Panc1 (cell line): ENCODE data around the gene SH3GLB1. TPM values are rescaled to one million over a fixed set of nuclear protein-coding genes. Genes with fewer than 3 reads are reported as not detected.

Experiments used
- ATAC-seq: fragments of 200-7000 bp; cut with Tn5 transposase; 2 replicates; pipeline ENCODE4 v1.9.1; 2020; ENCODE audit warnings: mild to moderate bottlenecking, moderate library complexity
- BruUV-seq: library from RNA; stranded (reverse); fragments of 400-500 nt; replicated peaks from 2 replicates; lab custom pipeline; 2021; lab: Mats Ljungman, UMichigan
- CTCF ChIA-PET: fragments of 300-600 bp; sonication (Branson Sonifier 250); formaldehyde crosslinking; loops from one replicate; lab custom pipeline; 2022; ENCODE audit warnings: antibody characterized with exemption; lab: Charles Lee
- POLR2A ChIA-PET: fragments of 300-600 bp; sonication (Branson Sonifier 250); formaldehyde crosslinking; loops from one replicate; lab custom pipeline; 2022; ENCODE audit warnings: antibody characterized with exemption; lab: Charles Lee
- DNase-seq: peaks from one replicate; pipeline ENCODE4 v3.0.0-alpha.2; 2010; ENCODE audit warnings: low read depth, low spot score
- H3K27ac ChIP-seq: 2 replicates; pipeline ENCODE4 v1.5.1; 2011; ENCODE audit warnings: mild to moderate bottlenecking, low read length, inconsistent platforms
- H3K27me3 ChIP-seq: fragments of 200-500 bp; sonication (Bioruptor generic); 2 replicates; pipeline ENCODE4 v1.6.0; 2014; ENCODE audit warnings: low read length, inconsistent platforms; ENCODE audit not compliant: control insufficient read depth, insufficient read depth
- H3K36me3 ChIP-seq: fragments of 200-500 bp; sonication (Bioruptor generic); 2 replicates; pipeline ENCODE4 v1.5.1; 2014; ENCODE audit warnings: inconsistent platforms, mild to moderate bottlenecking, low read length, moderate library complexity; ENCODE audit not compliant: control insufficient read depth, insufficient read depth
- H3K4me1 ChIP-seq: 2 replicates; pipeline ENCODE4 v1.5.1; 2011; ENCODE audit warnings: inconsistent platforms, mild to moderate bottlenecking, low read length, moderate library complexity; ENCODE audit not compliant: control insufficient read depth, insufficient read depth
- H3K4me3 ChIP-seq, 2 experiments: 2 replicates each; pipeline ENCODE4 v1.5.1; 2011 to 2012; ENCODE audit warnings: low read depth in 2 of 2, low read length in 2 of 2, mild to moderate bottlenecking in 2 of 2, inconsistent platforms in 1 of 2, moderate library complexity in 1 of 2
- H3K9me3 ChIP-seq: fragments of 200-500 bp; sonication (Bioruptor generic); 2 replicates; pipeline ENCODE4 v1.5.1; 2014; ENCODE audit warnings: low read depth, mild to moderate bottlenecking, inconsistent platforms, low read length, moderate library complexity; ENCODE audit not compliant: control insufficient read depth, insufficient read depth
- POLR2AphosphoS5 ChIP-seq: IDR thresholded peaks from 2 replicates; pipeline ENCODE4 v1.6.1; 2012; ENCODE audit warnings: mild to moderate bottlenecking, low read depth, low read length, moderate library complexity
- REST ChIP-seq, 2 experiments: IDR thresholded peaks; 2 replicates each; pipeline ENCODE4 v1.6.1; 2011 to 2012; ENCODE audit warnings: low read depth in 2 of 2, control low read depth in 1 of 2, low read length in 1 of 2, mild to moderate bottlenecking in 1 of 2, moderate library complexity in 1 of 2; ENCODE audit not compliant: insufficient read depth in 1 of 2
- SIN3A ChIP-seq: IDR thresholded peaks from 2 replicates; pipeline ENCODE4 v1.6.1; 2012; ENCODE audit warnings: low read depth, mild to moderate bottlenecking, low read length, moderate library complexity, borderline replicate concordance; ENCODE audit not compliant: insufficient read depth
- TCF7L2 ChIP-seq: IDR thresholded peaks from 2 replicates; pipeline ENCODE4 v1.6.1; 2011; ENCODE audit warnings: mild to moderate bottlenecking, low read depth, low read length, inconsistent platforms
- in situ Hi-C: cut with HindIII; loops from 2 replicates; pipeline ENCODE4 v1.10.0; 2016; ENCODE audit warnings: low sequenced_read_pairs, low pct_unique_long_range_greater_than_20kb
- intact Hi-C: fragments of 100-400 bp; cut with micrococcal nuclease; formaldehyde crosslinking; loops from one replicate; pipeline ENCODE4 v1.10.0; 2022; ENCODE audit not compliant: unreplicated experiment
- total RNA-seq: library from RNA; stranded (reverse); gene quantifications from one replicate; pipeline ENCODE4 v1.2.1, GENCODE V29; 2021; ENCODE audit not compliant: unreplicated experiment
- TF ChIP-seq, protein P1 (sequence below): fragments of 450-650 bp; IDR thresholded peaks from 2 replicates; pipeline ENCODE4 v1.5.1; 2017; ENCODE audit warnings: mild to moderate bottlenecking

The SH3GLB1 gene
- total RNA-seq, 1 experiment from 2014 or later = 94.3 TPM

DNA sequence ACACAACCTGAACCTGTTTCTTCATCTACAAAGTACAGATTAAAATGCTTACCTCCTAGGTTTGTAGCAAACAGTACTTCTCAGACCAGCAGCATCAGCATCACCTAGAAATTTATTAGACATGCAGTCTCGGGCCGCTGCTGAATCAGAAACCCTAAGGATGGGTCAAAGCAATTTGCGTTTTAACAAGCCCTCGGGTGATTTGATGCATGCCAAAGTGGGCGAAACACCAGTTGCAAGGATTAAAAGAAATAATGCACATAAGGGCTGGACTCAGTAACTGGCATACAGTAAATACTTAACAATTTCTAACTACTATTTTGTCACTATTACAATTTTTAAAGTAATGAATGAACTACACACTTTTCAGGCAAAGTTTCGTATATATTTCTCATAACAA, 47.5 kb downstream of the SH3GLB1 start:
- peaks cover 24% of the 10 kb centered on the region for H3K27me3 ChIP-seq
- TF ChIP-seq POLR2AphosphoS5 (no peak), SIN3A (no peak)
- TF ChIP-seq, protein P1, sequence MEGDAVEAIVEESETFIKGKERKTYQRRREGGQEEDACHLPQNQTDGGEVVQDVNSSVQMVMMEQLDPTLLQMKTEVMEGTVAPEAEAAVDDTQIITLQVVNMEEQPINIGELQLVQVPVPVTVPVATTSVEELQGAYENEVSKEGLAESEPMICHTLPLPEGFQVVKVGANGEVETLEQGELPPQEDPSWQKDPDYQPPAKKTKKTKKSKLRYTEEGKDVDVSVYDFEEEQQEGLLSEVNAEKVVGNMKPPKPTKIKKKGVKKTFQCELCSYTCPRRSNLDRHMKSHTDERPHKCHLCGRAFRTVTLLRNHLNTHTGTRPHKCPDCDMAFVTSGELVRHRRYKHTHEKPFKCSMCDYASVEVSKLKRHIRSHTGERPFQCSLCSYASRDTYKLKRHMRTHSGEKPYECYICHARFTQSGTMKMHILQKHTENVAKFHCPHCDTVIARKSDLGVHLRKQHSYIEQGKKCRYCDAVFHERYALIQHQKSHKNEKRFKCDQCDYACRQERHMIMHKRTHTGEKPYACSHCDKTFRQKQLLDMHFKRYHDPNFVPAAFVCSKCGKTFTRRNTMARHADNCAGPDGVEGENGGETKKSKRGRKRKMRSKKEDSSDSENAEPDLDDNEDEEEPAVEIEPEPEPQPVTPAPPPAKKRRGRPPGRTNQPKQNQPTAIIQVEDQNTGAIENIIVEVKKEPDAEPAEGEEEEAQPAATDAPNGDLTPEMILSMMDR = no peak
- in situ Hi-C loops (no loop called here), intact Hi-C loops (no loop called here)
- H3K4me3 ChIP-seq = no peak overlapping the region
- POLR2A ChIA-PET = no interaction called here
- no peaks in the 10 kb centered on the region for H3K4me1 ChIP-seq
- ATAC-seq (no peak), DNase-seq (no peak)
- no peaks in the 10 kb centered on the region for H3K36me3 ChIP-seq
- BruUV-seq = no TSS peak
- no peak overlapping the region for H3K27ac ChIP-seq
- no peaks in the 10 kb centered on the region for H3K9me3 ChIP-seq
- CTCF ChIA-PET = no interaction called here

GRCh38 chr1:86753700-86754099, 49.3 kb downstream of the SH3GLB1 start:
- DNase-seq (no peak), ATAC-seq (0 out of 2 replicates have a peak, but pooled peaks have one; percentile 44)
- in situ Hi-C loops (no loop called here), intact Hi-C loops (no loop called here)
- Histone ChIP-seq H3K27ac (no peak overlapping the region), H3K4me3 (no peak overlapping the region), H3K27me3 (peaks cover 24% of the 10 kb centered on the region), H3K36me3 (no peaks in the 10 kb centered on the region), H3K9me3 (no peaks in the 10 kb centered on the region), H3K4me1 (no peaks in the 10 kb centered on the region)
- CTCF ChIA-PET = interaction anchor here (1.2 kb wide), 2 partner anchors 27 to 50 kb away, joined by 3 to 5 read pairs; partner anchors contain the start of gene SH3GLB1
- POLR2A ChIA-PET = no interaction called here
- TF ChIP-seq TCF7L2 (no peak), REST (IDR thresholded peaks at IDR 0.05; ENCODE audit: insufficient read depth in 1 of 2, low read depth in 2 of 2, low read length in 1 of 2) (no peak), POLR2AphosphoS5 (no peak), SIN3A (no peak)
- TF ChIP-seq, protein P1 = peak; percentile 51
- no TSS peak for BruUV-seq
